Stomach (tissue), 9 donors: Measurements from ENCODE around the gene FHOD3. TPM values are rescaled to one million over a fixed set of nuclear protein-coding genes. Genes with fewer than 3 reads are reported as not detected.

ENCODE experiments used
- DNase-seq, 2 donors: peaks; one replicate each; pipeline versions ENCODE4 v3.0.0 to v3.0.0-alpha.2; 2013 to 2019
- H3K27ac ChIP-seq, 5 donors: fragments of 200-600 bp in 4 of 5; sonication (generic) in 4 of 5; one replicate each; pipeline ENCODE4 v1.5.1; 2013 to 2019; ENCODE audit warnings: mild to moderate bottlenecking in 1 of 5, moderate library complexity in 1 of 5
- H3K27me3 ChIP-seq, 3 donors: fragments of 200-600 bp; sonication (generic); one replicate each; pipeline ENCODE4 v1.5.1; 2017 to 2019; ENCODE audit warnings: mixed run types in 1 of 3
- H3K36me3 ChIP-seq, 4 donors: fragments of 200-600 bp; sonication (generic); 1 replicate in 3 of 4; 2 replicates in 1 of 4; pipeline ENCODE4 v1.5.1; 2016 to 2019
- H3K4me1 ChIP-seq, 4 donors: fragments of 200-600 bp; sonication (generic); one replicate each; pipeline ENCODE4 v1.5.1; 2016 to 2019
- H3K4me3 ChIP-seq, 4 donors: fragments of 200-600 bp; sonication (generic) in 3 of 4; one replicate each; pipeline ENCODE4 v1.5.1; 2016 to 2019; ENCODE audit warnings: mild to moderate bottlenecking in 1 of 4
- H3K9me3 ChIP-seq, 4 donors: fragments of 200-600 bp; sonication (generic); one replicate each; pipeline ENCODE4 v1.5.1; 2016 to 2019
- EP300 ChIP-seq: sonication (generic); formaldehyde crosslinking; IDR thresholded peaks from one replicate; pipeline ENCODE4 v1.6.1; 2017; ENCODE audit warnings: antibody characterized with exemption
- POLR2A ChIP-seq, 4 donors: fragments of 450-650 bp; IDR thresholded peaks; one replicate each; pipeline ENCODE4 v1.6.1; 2016; ENCODE audit warnings: antibody characterized with exemption in 4 of 4, control low read depth in 2 of 4, mild to moderate bottlenecking in 1 of 4, moderate library complexity in 1 of 4
- POLR2AphosphoS5 ChIP-seq, 3 donors: sonication (generic); formaldehyde crosslinking; IDR thresholded peaks; one replicate each; pipeline ENCODE4 v1.6.1; 2016; ENCODE audit warnings: antibody characterized with exemption in 3 of 3
- WGBS, 5 donors: extraction: QIAGEN DNeasy Blood & Tissue Kit in 3 of 5; methylation state at CpG; one replicate each; pipeline versions ENCODE4 v1.1.5 to v1.1.7; 2013 to 2018; 5-methylcytosine and 5-hydroxymethylcytosine counted together
- intact Hi-C: fragments of 100-400 bp; cut with DNase I; formaldehyde crosslinking; loops from one replicate; pipeline ENCODE4 v1.15.1; 2023; ENCODE audit warnings: low total_unique reads
- polyA plus RNA-seq, 3 donors: library from polyadenylated mRNA; stranded (reverse); fragments of 200-250 nt; gene quantifications; one replicate each; pipeline ENCODE4 v1.2.3, GENCODE V29; 2013
- total RNA-seq, 5 donors: library from RNA; depleted of rRNA; stranded (reverse); fragments of >200 nt; gene quantifications; one replicate each; pipeline versions ENCODE4 v1.1.0 to v1.2.3, GENCODE V29; 2014 to 2016
- TF ChIP-seq, protein P1 (sequence below), 7 experiments: fragments of 450-650 bp in 4 of 7; fragments of 200-600 bp in 3 of 7; sonication (generic) in 3 of 7; IDR thresholded peaks; one replicate each; pipeline ENCODE4 v1.5.1; 2016 to 2019; ENCODE audit warnings: antibody characterized with exemption in 7 of 7, control low read depth in 2 of 7, mild to moderate bottlenecking in 1 of 7
- donor health status: healthy with polysubstance abuse.
- donor health status: Bipolar disorder and iron deficiency.
- donor health status: healthy.

FHOD3 gene
- total and polyA plus RNA-seq, 8 donors, result under 0.01 to 9.1 (median 4.6) TPM

DNA sequence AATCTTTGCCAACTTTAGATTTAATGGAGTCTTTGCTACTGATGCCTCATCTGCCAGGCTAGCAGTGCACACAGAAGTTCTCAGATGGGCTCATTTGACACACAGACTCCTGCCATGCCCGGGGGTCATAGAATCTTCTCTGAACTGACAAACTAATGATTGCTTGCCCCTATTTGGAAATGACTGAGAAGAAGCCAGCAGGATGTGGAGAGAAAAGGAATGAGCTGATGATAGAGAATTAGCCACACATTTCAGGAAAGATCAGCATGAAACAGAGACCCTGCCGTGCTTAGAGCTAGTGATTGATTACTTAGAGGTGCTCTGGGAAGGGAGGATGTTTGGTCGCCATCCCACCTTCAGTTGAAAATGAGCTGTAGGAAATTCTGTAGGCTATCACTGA lies 352.8 kb downstream of the FHOD3 start:
- DNase-seq, result no peak
- H3K27me3 ChIP-seq, result no peaks in the 10 kb centered on the region
- WGBS, 5 donors, result 64 to 74% (median 68%) methylated on average over 3 of the region's 3 CpGs
- H3K9me3 ChIP-seq, result no peaks in the 10 kb centered on the region
- H3K27ac ChIP-seq, result no peak overlapping the region
- no peak overlapping the region for H3K4me3 ChIP-seq
- no peaks in the 10 kb centered on the region for H3K4me1 ChIP-seq
- intact Hi-C loops, result no loop called here
- TF ChIP-seq POLR2AphosphoS5 (IDR thresholded peaks at IDR 0.05), result no peak
- no peak for TF ChIP-seq POLR2A (IDR thresholded peaks at IDR 0.05)
- TF ChIP-seq, protein P1, sequence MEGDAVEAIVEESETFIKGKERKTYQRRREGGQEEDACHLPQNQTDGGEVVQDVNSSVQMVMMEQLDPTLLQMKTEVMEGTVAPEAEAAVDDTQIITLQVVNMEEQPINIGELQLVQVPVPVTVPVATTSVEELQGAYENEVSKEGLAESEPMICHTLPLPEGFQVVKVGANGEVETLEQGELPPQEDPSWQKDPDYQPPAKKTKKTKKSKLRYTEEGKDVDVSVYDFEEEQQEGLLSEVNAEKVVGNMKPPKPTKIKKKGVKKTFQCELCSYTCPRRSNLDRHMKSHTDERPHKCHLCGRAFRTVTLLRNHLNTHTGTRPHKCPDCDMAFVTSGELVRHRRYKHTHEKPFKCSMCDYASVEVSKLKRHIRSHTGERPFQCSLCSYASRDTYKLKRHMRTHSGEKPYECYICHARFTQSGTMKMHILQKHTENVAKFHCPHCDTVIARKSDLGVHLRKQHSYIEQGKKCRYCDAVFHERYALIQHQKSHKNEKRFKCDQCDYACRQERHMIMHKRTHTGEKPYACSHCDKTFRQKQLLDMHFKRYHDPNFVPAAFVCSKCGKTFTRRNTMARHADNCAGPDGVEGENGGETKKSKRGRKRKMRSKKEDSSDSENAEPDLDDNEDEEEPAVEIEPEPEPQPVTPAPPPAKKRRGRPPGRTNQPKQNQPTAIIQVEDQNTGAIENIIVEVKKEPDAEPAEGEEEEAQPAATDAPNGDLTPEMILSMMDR (IDR thresholded peaks at IDR 0.05), result no peak
- TF ChIP-seq EP300, result no peak
- H3K36me3 ChIP-seq, result no peaks in the 10 kb centered on the region

DNA sequence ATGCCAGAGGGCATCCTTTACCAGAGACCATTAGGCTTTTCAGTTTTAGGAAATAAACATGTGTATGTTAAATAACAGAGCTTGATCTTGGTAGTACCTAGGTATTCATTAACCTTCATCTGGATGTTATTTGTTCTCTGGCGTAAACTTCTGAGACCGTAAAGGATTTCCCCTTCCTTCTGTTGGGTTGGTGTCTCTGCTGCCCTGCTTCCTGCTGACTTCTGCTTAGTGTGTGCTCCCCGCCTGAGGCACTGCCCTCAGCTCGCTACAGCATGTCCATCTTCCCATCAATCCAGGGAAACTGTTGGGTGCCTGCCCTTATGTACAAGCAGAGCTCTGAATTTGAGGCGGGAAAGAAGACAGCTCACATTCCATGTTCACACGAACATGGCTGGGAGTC lies 353.4 kb downstream of the FHOD3 start:
- WGBS, 5 donors, result 58 to 67% (median 63%) methylated on average over 5 to 6 of the region's 6 CpGs
- H3K36me3 ChIP-seq, result no peaks in the 10 kb centered on the region
- H3K27ac ChIP-seq, result no peak overlapping the region
- no peaks in the 10 kb centered on the region for H3K27me3 ChIP-seq
- TF ChIP-seq EP300, result no peak
- no peak for TF ChIP-seq POLR2AphosphoS5 (IDR thresholded peaks at IDR 0.05)
- TF ChIP-seq POLR2A (IDR thresholded peaks at IDR 0.05), result no peak
- TF ChIP-seq, protein P1 (IDR thresholded peaks at IDR 0.05), result no peak
- intact Hi-C loops, result no loop called here
- no peaks in the 10 kb centered on the region for H3K4me1 ChIP-seq
- H3K9me3 ChIP-seq, result no peaks in the 10 kb centered on the region
- H3K4me3 ChIP-seq, result no peak overlapping the region
- no peak for DNase-seq

DNA sequence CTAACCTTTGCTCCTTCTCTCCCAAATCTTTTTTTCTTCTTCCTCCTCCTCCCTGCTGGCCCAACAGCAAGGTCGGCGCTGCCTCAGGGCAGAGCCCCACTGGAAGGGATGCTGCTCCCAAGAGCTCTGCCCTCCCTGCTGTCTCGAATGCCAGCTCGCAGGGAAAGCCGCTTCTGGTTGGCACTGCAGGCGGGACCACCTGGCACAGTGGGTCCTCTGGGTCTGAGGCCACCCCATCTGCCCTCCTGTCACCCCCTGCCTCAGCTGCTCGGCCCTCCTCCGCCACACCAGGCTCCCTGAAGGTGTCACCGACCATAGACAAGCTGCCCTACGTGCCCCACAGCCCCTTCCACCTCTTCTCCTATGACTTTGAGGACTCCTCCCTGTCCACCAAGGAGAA lies 355.0 kb downstream of the FHOD3 start:
- 83 to 89% (median 86%) methylated on average over 10 of the region's 10 CpGs for WGBS, 5 donors
- Histone ChIP-seq H3K36me3 (no peaks in the 10 kb centered on the region), H3K4me1 (no peaks in the 10 kb centered on the region), H3K27me3 (no peaks in the 10 kb centered on the region), H3K4me3 (no peak overlapping the region), H3K9me3 (no peaks in the 10 kb centered on the region), H3K27ac (no peak overlapping the region)
- TF ChIP-seq, protein P1 (IDR thresholded peaks at IDR 0.05), result no peak
- no peak for TF ChIP-seq EP300
- no peak for TF ChIP-seq POLR2A (IDR thresholded peaks at IDR 0.05)
- TF ChIP-seq POLR2AphosphoS5 (IDR thresholded peaks at IDR 0.05), result no peak
- DNase-seq, result no peak
- intact Hi-C loops, result no loop called here

DNA sequence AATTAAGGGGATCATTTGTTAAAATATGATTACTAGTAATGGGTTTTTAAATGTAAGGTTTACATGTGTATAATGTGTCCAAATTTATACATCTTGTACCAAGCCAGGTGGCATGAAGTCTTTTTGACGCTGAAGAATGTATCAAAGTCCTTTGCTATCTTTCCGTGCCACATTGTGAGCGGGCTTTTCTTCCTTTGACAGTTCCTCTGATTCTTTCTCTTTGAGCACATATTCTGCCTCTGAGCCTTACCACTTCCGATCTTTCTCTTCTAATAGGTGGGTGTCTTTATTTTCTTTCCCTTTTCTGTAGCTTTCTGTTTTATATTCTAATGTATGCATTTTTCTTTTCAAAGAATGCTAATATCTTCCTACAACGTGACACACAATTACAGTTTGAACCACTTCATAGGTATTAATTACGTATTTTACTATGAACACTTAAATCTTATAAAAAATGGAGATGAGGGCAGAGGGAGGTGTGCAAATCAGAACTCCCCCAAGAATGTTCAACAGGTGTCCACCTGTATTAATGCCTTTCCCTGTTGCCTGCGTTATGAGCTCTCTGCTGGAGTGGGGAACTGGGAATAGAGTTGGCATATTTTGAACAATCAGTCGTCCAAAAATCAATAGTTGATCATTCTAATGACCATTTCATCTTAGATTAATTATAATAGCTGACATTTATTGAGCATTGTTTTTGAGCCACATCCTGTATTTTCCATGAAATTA lies 355.8 kb downstream of the FHOD3 start:
- 71 to 82% (median 80%) methylated on average over 8 of the region's 8 CpGs for WGBS, 5 donors
- Histone ChIP-seq H3K4me1 (no peaks in the 10 kb centered on the region), H3K36me3 (no peaks in the 10 kb centered on the region), H3K4me3 (no peak overlapping the region), H3K27me3 (no peaks in the 10 kb centered on the region), H3K9me3 (no peaks in the 10 kb centered on the region), H3K27ac (no peak overlapping the region)
- TF ChIP-seq, protein P1 (IDR thresholded peaks at IDR 0.05), result no peak
- no peak for TF ChIP-seq POLR2A (IDR thresholded peaks at IDR 0.05)
- no peak for TF ChIP-seq POLR2AphosphoS5 (IDR thresholded peaks at IDR 0.05)
- no peak for TF ChIP-seq EP300
- DNase-seq, result no peak
- intact Hi-C loops, result no loop called here
